Measurements from ENCODE around the gene PDGFRB.

DNA sequence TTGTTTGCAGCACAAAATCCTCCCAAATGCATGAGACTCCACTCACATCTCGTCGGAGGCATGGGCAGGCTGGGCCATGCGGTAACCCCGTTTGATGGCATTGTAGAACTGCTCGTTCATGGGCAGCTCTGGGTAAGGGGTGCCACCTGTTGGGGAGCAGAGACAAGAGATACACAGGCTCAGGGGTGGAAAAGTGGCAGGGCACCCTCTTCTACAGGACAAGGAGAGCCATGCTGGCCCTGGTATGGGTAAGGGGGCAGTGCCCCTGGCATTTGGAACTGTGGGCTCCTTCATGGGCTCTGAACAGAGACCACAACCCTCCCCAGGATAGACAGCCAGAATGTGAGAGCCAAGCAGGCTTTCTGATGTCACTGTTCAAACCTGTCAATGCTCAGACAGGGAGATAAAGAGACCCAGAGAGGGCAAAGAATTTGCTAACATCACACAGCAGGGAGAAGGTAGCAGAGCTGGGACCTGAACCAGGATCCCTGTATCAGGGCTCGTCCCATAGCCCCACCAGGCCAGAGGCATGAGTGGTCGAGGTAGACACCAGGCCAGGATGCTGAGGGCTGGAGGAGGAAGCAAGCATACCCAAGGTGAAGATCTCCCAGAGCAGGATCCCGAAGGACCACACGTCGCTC is 36.1 kb downstream of the PDGFRB start:
- TF ChIP-seq POLR2A (IDR thresholded peaks at IDR 0.05) (no peak), CTCF (IDR thresholded peaks at IDR 0.05) (no peak), POLR2AphosphoS5 (IDR thresholded peaks at IDR 0.05) (no peak)

Data from breast epithelium (tissue), 3 donors.